HepG2 (cell line): ENCODE data around the gene YKT6. TPM values are rescaled to one million over a fixed set of nuclear protein-coding genes. Genes with fewer than 3 reads are reported as not detected.

Experiments used
- ATAC-seq: fragments of 200-7000 bp; cut with Tn5 transposase; 3 replicates; pipeline ENCODE4 v1.9.1; 2020; ENCODE audit warnings: mild to moderate bottlenecking, moderate library complexity
- BruUV-seq: library from RNA; stranded (reverse); fragments of 400-500 nt; replicated peaks from 2 replicates; lab custom pipeline; 2021; lab: Mats Ljungman, UMichigan
- CTCF ChIA-PET: fragments of 300-600 bp; formaldehyde crosslinking; extraction: SDS; loops from one replicate; lab custom pipeline; 2021; ENCODE audit warnings: low total read pairs, inconsistent platforms, low intra/inter-chr PET ratio; lab: Yijun Ruan, JAX
- POLR2A ChIA-PET: fragments of 350-600 bp; sonication (Branson Sonifier 250); formaldehyde crosslinking; loops from one replicate; lab custom pipeline; 2020; ENCODE audit warnings: antibody characterized with exemption, inconsistent platforms; lab: Yijun Ruan, JAX
- DNase-seq: peaks from one replicate; pipeline ENCODE4 v3.0.0-alpha.2; 2015; ENCODE audit warnings: low spot score
- FAIRE-seq: peaks from 3 replicates; lab custom pipeline; 2011; peaks lifted over from hg19 to GRCh38; lab: Jason Lieb, UNC
- H2AFZ ChIP-seq: one replicate; pipeline ENCODE4 v1.6.1; 2011; ENCODE audit warnings: low read length, inconsistent platforms
- H3K27ac ChIP-seq: fragments of 300-600 bp; 3 replicates; pipeline ENCODE4 v1.8.0; 2011; ENCODE audit warnings: mixed run types, mild to moderate bottlenecking, mixed read lengths, low read length, inconsistent platforms; ENCODE audit not compliant: insufficient read depth; ENCODE audit errors: extremely low read length
- H3K27me3 ChIP-seq, 2 experiments: fragments of 200-600 bp in 1 of 2; 2 replicates in 1 of 2; 3 replicates in 1 of 2; pipeline versions ENCODE4 v1.6.0 to v1.8.0; 2011; ENCODE audit warnings: low read length in 2 of 2, mild to moderate bottlenecking in 2 of 2, moderate library complexity in 2 of 2, inconsistent platforms in 1 of 2; ENCODE audit not compliant: insufficient read depth in 2 of 2, control insufficient read depth in 1 of 2
- H3K36me3 ChIP-seq, 2 experiments: fragments of 200-600 bp in 1 of 2; replicated peaks in 1 of 2; 2 replicates in 1 of 2; 3 replicates in 1 of 2; pipeline versions ENCODE4 v1.5.1 to v1.8.0; 2011; ENCODE audit warnings: low read length in 2 of 2, inconsistent platforms in 1 of 2; ENCODE audit not compliant: insufficient read depth in 2 of 2, control insufficient read depth in 1 of 2
- H3K4me1 ChIP-seq: 2 replicates; pipeline ENCODE4 v1.5.1; 2012; ENCODE audit warnings: low read length, inconsistent platforms; ENCODE audit not compliant: insufficient read depth
- H3K4me2 ChIP-seq: 2 replicates; pipeline ENCODE4 v1.6.0; 2011; ENCODE audit warnings: low read depth, low read length, inconsistent platforms
- H3K4me3 ChIP-seq, 3 experiments: fragments of 200-600 bp in 1 of 3; sonication (generic), shearing (Covaris generic) in 1 of 3; replicated peaks in 1 of 3; 2 replicates each; pipeline ENCODE4 v1.5.1; 2011 to 2016; ENCODE audit warnings: low read length in 3 of 3, inconsistent platforms in 2 of 3, low read depth in 2 of 3, mild to moderate bottlenecking in 2 of 3, control low read depth in 1 of 3, mixed read lengths in 1 of 3; ENCODE audit not compliant: insufficient read depth in 1 of 3
- H3K79me2 ChIP-seq: one replicate; pipeline ENCODE4 v1.6.1; 2011; ENCODE audit warnings: low read length, inconsistent platforms; ENCODE audit not compliant: insufficient read depth
- H3K9ac ChIP-seq: 2 replicates; pipeline ENCODE4 v1.6.0; 2011; ENCODE audit warnings: mild to moderate bottlenecking, low read depth, low read length, inconsistent platforms; ENCODE audit not compliant: insufficient read depth
- H3K9me3 ChIP-seq: 2 replicates; pipeline ENCODE4 v1.5.1; 2012; ENCODE audit warnings: mild to moderate bottlenecking, low read length
- H4K20me1 ChIP-seq: 2 replicates; pipeline ENCODE4 v1.6.0; 2011; ENCODE audit warnings: inconsistent platforms, mild to moderate bottlenecking, low read length, moderate library complexity; ENCODE audit not compliant: insufficient read depth
- WGBS: methylation state at CpG from one replicate; pipeline ENCODE4 v1.1.6; 2017; ENCODE audit warnings: low lambda C conversion rate; 5-methylcytosine and 5-hydroxymethylcytosine counted together
- in situ Hi-C: cut with HindIII; loops from 2 replicates; pipeline ENCODE4 v1.10.0; 2017; ENCODE audit warnings: low pct_unique_long_range_greater_than_20kb; ENCODE audit not compliant: extremely low pct_ligation_motif_present
- intact Hi-C: fragments of 100-400 bp; cut with micrococcal nuclease; formaldehyde crosslinking; loops from one replicate; pipeline ENCODE4 v1.10.0; 2022; ENCODE audit not compliant: unreplicated experiment
- polyA plus RNA-seq, 8 experiments: library from polyadenylated mRNA; depleted of rRNA in 3 of 8; stranded (reverse) in 7 of 8; unstranded in 1 of 8; fragments of >200 nt; fragmentation: Illumina TruSeq in 4 of 8; extraction: Trizol in 4 of 8; gene quantifications; 2 replicates each; pipeline versions ENCODE4 v1.2.1 to v1.2.3, GENCODE V29; 2011 to 2016; ENCODE audit warnings: low read depth in 4 of 8, missing spikeins in 1 of 8, mixed read lengths in 1 of 8; ENCODE audit not compliant: insufficient read depth in 1 of 8
- total RNA-seq, 5 experiments: library from RNA; depleted of rRNA; stranded (reverse); fragments of >200 nt; fragmentation: Illumina TruSeq; extraction: Trizol; gene quantifications; 2 replicates each; pipeline ENCODE4 v1.2.3, GENCODE V29; 2016; ENCODE audit warnings: low read depth in 1 of 5
- TF ChIP-seq, protein P1 (sequence below): IDR thresholded peaks from 2 replicates; pipeline ENCODE4 v1.4.0; 2020; ENCODE audit warnings: mild to moderate bottlenecking, missing genetic modification reagents
- TF ChIP-seq, protein P2 (sequence below): sonication (generic); formaldehyde crosslinking; IDR thresholded peaks from 2 replicates; pipeline ENCODE4 v1.4.0; 2020; ENCODE audit warnings: mild to moderate bottlenecking, missing genetic modification reagents

Gene YKT6
- total and polyA plus RNA-seq, 2 of the 13 experiments (the other 11 are each of a cell fraction or from before 2014, with no cell fraction given), result 52.2 to 60.3 TPM

DNA sequence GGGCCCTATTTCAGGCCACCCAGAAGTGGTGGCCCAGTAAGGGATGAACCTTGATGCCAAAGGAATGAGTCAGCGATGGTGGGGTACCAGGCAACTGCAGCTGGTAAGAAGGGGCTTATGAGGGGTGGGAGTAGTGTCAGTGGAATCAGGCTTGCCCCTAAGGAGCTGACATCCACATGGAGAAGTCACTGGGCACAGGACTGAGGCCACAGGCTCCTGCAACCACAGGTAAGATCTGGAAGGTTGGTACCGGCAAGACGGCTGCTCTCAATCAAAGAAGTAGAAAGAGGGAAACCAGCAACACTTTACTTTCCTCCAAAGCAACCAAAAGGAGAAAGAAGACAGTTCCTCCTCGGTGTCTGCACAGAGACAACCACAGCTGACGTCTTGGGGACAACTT, 14.0 kb upstream of the YKT6 start:
- Histone ChIP-seq H3K9ac (no peak overlapping the region), H3K9me3 (peaks cover 14% of the 10 kb centered on the region), H3K27ac (no peak overlapping the region), H2AFZ (no peak overlapping the region), H4K20me1 (no peaks in the 10 kb centered on the region), H3K27me3 (peaks cover 2 to 20% of the 10 kb centered on the region in 2 experiments; a peak in 3 of 5 replicates), H3K4me1 (peaks cover 8% of the 10 kb centered on the region; the same call in 1 of the 2 replicates), H3K4me2 (no peak overlapping the region), H3K4me3 (no peak overlapping the region), H3K36me3 (no peaks in the 10 kb centered on the region), H3K79me2 (no peaks in the 10 kb centered on the region)
- TF ChIP-seq, protein P1, sequence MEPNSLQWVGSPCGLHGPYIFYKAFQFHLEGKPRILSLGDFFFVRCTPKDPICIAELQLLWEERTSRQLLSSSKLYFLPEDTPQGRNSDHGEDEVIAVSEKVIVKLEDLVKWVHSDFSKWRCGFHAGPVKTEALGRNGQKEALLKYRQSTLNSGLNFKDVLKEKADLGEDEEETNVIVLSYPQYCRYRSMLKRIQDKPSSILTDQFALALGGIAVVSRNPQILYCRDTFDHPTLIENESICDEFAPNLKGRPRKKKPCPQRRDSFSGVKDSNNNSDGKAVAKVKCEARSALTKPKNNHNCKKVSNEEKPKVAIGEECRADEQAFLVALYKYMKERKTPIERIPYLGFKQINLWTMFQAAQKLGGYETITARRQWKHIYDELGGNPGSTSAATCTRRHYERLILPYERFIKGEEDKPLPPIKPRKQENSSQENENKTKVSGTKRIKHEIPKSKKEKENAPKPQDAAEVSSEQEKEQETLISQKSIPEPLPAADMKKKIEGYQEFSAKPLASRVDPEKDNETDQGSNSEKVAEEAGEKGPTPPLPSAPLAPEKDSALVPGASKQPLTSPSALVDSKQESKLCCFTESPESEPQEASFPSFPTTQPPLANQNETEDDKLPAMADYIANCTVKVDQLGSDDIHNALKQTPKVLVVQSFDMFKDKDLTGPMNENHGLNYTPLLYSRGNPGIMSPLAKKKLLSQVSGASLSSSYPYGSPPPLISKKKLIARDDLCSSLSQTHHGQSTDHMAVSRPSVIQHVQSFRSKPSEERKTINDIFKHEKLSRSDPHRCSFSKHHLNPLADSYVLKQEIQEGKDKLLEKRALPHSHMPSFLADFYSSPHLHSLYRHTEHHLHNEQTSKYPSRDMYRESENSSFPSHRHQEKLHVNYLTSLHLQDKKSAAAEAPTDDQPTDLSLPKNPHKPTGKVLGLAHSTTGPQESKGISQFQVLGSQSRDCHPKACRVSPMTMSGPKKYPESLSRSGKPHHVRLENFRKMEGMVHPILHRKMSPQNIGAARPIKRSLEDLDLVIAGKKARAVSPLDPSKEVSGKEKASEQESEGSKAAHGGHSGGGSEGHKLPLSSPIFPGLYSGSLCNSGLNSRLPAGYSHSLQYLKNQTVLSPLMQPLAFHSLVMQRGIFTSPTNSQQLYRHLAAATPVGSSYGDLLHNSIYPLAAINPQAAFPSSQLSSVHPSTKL, result no peak
- TF ChIP-seq, protein P2, sequence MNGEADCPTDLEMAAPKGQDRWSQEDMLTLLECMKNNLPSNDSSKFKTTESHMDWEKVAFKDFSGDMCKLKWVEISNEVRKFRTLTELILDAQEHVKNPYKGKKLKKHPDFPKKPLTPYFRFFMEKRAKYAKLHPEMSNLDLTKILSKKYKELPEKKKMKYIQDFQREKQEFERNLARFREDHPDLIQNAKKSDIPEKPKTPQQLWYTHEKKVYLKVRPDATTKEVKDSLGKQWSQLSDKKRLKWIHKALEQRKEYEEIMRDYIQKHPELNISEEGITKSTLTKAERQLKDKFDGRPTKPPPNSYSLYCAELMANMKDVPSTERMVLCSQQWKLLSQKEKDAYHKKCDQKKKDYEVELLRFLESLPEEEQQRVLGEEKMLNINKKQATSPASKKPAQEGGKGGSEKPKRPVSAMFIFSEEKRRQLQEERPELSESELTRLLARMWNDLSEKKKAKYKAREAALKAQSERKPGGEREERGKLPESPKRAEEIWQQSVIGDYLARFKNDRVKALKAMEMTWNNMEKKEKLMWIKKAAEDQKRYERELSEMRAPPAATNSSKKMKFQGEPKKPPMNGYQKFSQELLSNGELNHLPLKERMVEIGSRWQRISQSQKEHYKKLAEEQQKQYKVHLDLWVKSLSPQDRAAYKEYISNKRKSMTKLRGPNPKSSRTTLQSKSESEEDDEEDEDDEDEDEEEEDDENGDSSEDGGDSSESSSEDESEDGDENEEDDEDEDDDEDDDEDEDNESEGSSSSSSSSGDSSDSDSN (CRISPR knock-in tag), result no peak
- in situ Hi-C loops (no loop called here), intact Hi-C loops (loop anchor here (5.0 kb wide), 1 partner anchor 936 kb away; no protein-coding TSS in a partner anchor)
- ChIA-PET CTCF (no interaction called here), POLR2A (no interaction called here)
- ATAC-seq (no peak), FAIRE-seq (no peak), DNase-seq (no peak)
- 29% methylated on average over 5 of the region's 5 CpGs for WGBS
- BruUV-seq, result no TSS peak
